Muscle layer of duodenum (tissue), 2 donors: ENCODE measurements around the gene TMEM94.
"Not testable (repeated sequence)": the region's sequence is repeated elsewhere in the genome, so short reads cannot be mapped to it uniquely, and the experiment has no call there.

Experiments
- H3K27ac ChIP-seq: one replicate; pipeline ENCODE4 v1.7.0; 2013; ENCODE audit warnings: mild to moderate bottlenecking, low read length
- H3K27me3 ChIP-seq: one replicate; pipeline ENCODE4 v1.7.0; 2013; ENCODE audit warnings: low read depth, mild to moderate bottlenecking, control low read depth, low read length
- H3K36me3 ChIP-seq, 2 donors: one replicate each; pipeline ENCODE4 v1.7.0; 2013; ENCODE audit warnings: low read length in 2 of 2, control low read depth in 1 of 2, mild to moderate bottlenecking in 1 of 2; ENCODE audit not compliant: insufficient read depth in 2 of 2, control insufficient read depth in 1 of 2
- H3K4me1 ChIP-seq, 2 donors: one replicate each; pipeline ENCODE4 v1.7.0; 2013; ENCODE audit warnings: low read length in 2 of 2, mild to moderate bottlenecking in 2 of 2, control low read depth in 1 of 2, moderate library complexity in 1 of 2; ENCODE audit not compliant: insufficient read depth in 2 of 2, control insufficient read depth in 1 of 2
- H3K4me3 ChIP-seq, 2 donors: one replicate each; pipeline ENCODE4 v1.7.0; 2013; ENCODE audit warnings: low read length in 2 of 2, low read depth in 1 of 2, mild to moderate bottlenecking in 1 of 2
- H3K9me3 ChIP-seq, 2 donors: one replicate each; pipeline ENCODE4 v1.7.0; 2013; ENCODE audit warnings: low read length in 2 of 2, control low read depth in 1 of 2, mild to moderate bottlenecking in 1 of 2; ENCODE audit not compliant: control insufficient read depth in 1 of 2
- donor health status: healthy.

TMEM94 gene

GRCh38 chr17:75430159-75430974 lies 26.1 kb upstream of the TMEM94 start:
- no peak overlapping the region for H3K27ac ChIP-seq
- no peaks in the 10 kb centered on the region for H3K36me3 ChIP-seq
- no peaks in the 10 kb centered on the region for H3K9me3 ChIP-seq
- peaks cover 10 to 14% of the 10 kb centered on the region in 2 donors for H3K4me1 ChIP-seq
- no peaks in the 10 kb centered on the region for H3K27me3 ChIP-seq
- no peak overlapping the region for H3K4me3 ChIP-seq

- Histone ChIP-seq H3K4me3 (no peak overlapping the region), H3K9me3 (no peaks in the 10 kb centered on the region), H3K4me1 (peaks cover 6 to 10% of the 10 kb centered on the region in 2 donors), H3K27me3 (no peaks in the 10 kb centered on the region), H3K36me3 (no peaks in the 10 kb centered on the region), H3K27ac (no peak overlapping the region)
Measured at GRCh38 chr17:75433218-75433783, 23.1 kb upstream of the TMEM94 start.

- H3K9me3 ChIP-seq, H3K27ac ChIP-seq, H3K36me3 ChIP-seq, H3K27me3 ChIP-seq, H3K4me1 ChIP-seq, H3K4me3 ChIP-seq: not testable (repeated sequence)
Measured at GRCh38 chr17:75434433-75434832, 22.0 kb upstream of the TMEM94 start.

- H3K9me3 ChIP-seq, H3K27ac ChIP-seq, H3K36me3 ChIP-seq, H3K4me3 ChIP-seq, H3K4me1 ChIP-seq, H3K27me3 ChIP-seq: not testable (repeated sequence)
Measured at GRCh38 chr17:75437404-75437803, 19.0 kb upstream of the TMEM94 start.

GRCh38 chr17:75439287-75439686 lies 17.1 kb upstream of the TMEM94 start:
- H3K4me3 ChIP-seq = no peak overlapping the region
- H3K36me3 ChIP-seq = no peaks in the 10 kb centered on the region
- peaks cover 0 to 3% of the 10 kb centered on the region in 2 donors for H3K4me1 ChIP-seq
- no peaks in the 10 kb centered on the region for H3K27me3 ChIP-seq
- no peak overlapping the region for H3K27ac ChIP-seq
- no peaks in the 10 kb centered on the region for H3K9me3 ChIP-seq

GRCh38 chr17:75440738-75441448 lies 15.5 kb upstream of the TMEM94 start:
- Histone ChIP-seq H3K9me3 (no peaks in the 10 kb centered on the region), H3K27ac (no peak overlapping the region), H3K36me3 (no peaks in the 10 kb centered on the region), H3K27me3 (no peaks in the 10 kb centered on the region), H3K4me1 (peaks cover 0 to 3% of the 10 kb centered on the region in 2 donors), H3K4me3 (no peak overlapping the region)

GRCh38 chr17:75442168-75443103 lies 14.0 kb upstream of the TMEM94 start:
- no peaks in the 10 kb centered on the region for H3K36me3 ChIP-seq
- no peak overlapping the region for H3K27ac ChIP-seq
- H3K27me3 ChIP-seq = no peaks in the 10 kb centered on the region
- no peak overlapping the region for H3K4me3 ChIP-seq
- peaks cover 0 to 3% of the 10 kb centered on the region in 2 donors for H3K4me1 ChIP-seq
- H3K9me3 ChIP-seq = no peaks in the 10 kb centered on the region

- H3K4me1 ChIP-seq = peaks cover 0 to 3% of the 10 kb centered on the region in 2 donors
- H3K9me3 ChIP-seq = no peaks in the 10 kb centered on the region
- H3K4me3 ChIP-seq = no peak overlapping the region
- no peaks in the 10 kb centered on the region for H3K36me3 ChIP-seq
- H3K27ac ChIP-seq = no peak overlapping the region
- no peaks in the 10 kb centered on the region for H3K27me3 ChIP-seq
Measured at GRCh38 chr17:75445296-75445695, 11.1 kb upstream of the TMEM94 start.

- H3K27me3 ChIP-seq, H3K27ac ChIP-seq, H3K9me3 ChIP-seq, H3K36me3 ChIP-seq, H3K4me3 ChIP-seq, H3K4me1 ChIP-seq: not testable (repeated sequence)
Measured at GRCh38 chr17:75445896-75446295, 10.5 kb upstream of the TMEM94 start.

GRCh38 chr17:75447951-75448856 lies 8.2 kb upstream of the TMEM94 start:
- Histone ChIP-seq H3K9me3 (no peaks in the 10 kb centered on the region), H3K4me1 (peaks cover 0 to 3% of the 10 kb centered on the region in 2 donors), H3K36me3 (no peaks in the 10 kb centered on the region), H3K4me3 (no peak overlapping the region), H3K27ac (no peak overlapping the region), H3K27me3 (no peaks in the 10 kb centered on the region)
